ENCODE measurements around the gene CYBA. TPM values are rescaled to one million over a fixed set of nuclear protein-coding genes. Genes with fewer than 3 reads are reported as not detected.

The CYBA gene
- total and polyA plus RNA-seq, 2 donors = 200 to 208 TPM

- no peak for DNase-seq (ENCODE audit: low read depth in 6 of 9, low spot score in 9 of 9)
- 97% methylated on average over 29 of the region's 29 CpGs for WGBS
- peaks cover 77 to 81% of the 10 kb centered on the region in 2 donors for H3K36me3 ChIP-seq (ENCODE audit: control insufficient read depth in 2 of 2, insufficient read depth in 2 of 2, low read length in 1 of 2)
- H3K4me1 ChIP-seq (ENCODE audit: control insufficient read depth in 2 of 2, insufficient read depth in 2 of 2, low read length in 2 of 2) = peaks cover 0 to 3% of the 10 kb centered on the region in 2 donors
- H3K27me3 ChIP-seq (ENCODE audit: control insufficient read depth in 2 of 2, insufficient read depth in 1 of 2, low read length in 1 of 2) = no peaks in the 10 kb centered on the region
- peaks cover 0 to 1% of the 10 kb centered on the region in 2 donors for H3K9me3 ChIP-seq (ENCODE audit: control insufficient read depth in 2 of 2, insufficient read depth in 1 of 2, low read length in 1 of 2)
- no peak overlapping the region for H3K4me3 ChIP-seq (ENCODE audit: low read length in 2 of 2)
- no peak overlapping the region for H3K27ac ChIP-seq (ENCODE audit: low read depth in 1 of 2, low read length in 1 of 2)
Measured at GRCh38 chr16:88622866-88623265, 28.0 kb downstream of the CYBA start.

DNA sequence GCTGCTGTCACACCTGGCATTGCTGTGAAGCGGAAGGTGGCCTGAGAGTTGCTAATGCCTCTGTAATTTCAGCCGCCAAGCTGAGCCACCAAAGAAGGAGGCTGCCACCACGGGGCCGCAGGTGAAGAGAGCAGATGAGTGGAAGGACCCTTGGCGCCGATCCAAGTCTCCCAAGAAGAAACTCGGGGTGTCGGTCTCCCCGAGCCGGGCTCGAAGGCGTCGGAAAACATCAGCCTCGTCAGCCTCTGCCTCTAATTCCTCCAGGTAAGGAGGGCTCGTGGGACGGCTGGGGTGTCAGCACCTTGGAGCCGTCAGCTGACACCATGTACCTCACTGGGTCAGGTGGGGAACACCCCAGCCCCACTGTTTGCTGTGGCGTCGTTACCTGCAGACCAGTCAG, 28.7 kb downstream of the CYBA start:
- H3K36me3 ChIP-seq (ENCODE audit: control insufficient read depth in 2 of 2, insufficient read depth in 2 of 2, low read length in 1 of 2) = peaks cover 77 to 79% of the 10 kb centered on the region in 2 donors
- 98% methylated on average over 19 of the region's 19 CpGs for WGBS
- H3K27me3 ChIP-seq (ENCODE audit: control insufficient read depth in 2 of 2, insufficient read depth in 1 of 2, low read length in 1 of 2) = no peaks in the 10 kb centered on the region
- no peak overlapping the region for H3K27ac ChIP-seq (ENCODE audit: low read depth in 1 of 2, low read length in 1 of 2)
- DNase-seq (ENCODE audit: low read depth in 6 of 9, low spot score in 9 of 9) = no peak
- H3K4me3 ChIP-seq (ENCODE audit: low read length in 2 of 2) = no peak overlapping the region
- peaks cover 0 to 3% of the 10 kb centered on the region in 2 donors for H3K4me1 ChIP-seq (ENCODE audit: control insufficient read depth in 2 of 2, insufficient read depth in 2 of 2, low read length in 2 of 2)
- peaks cover 0 to 1% of the 10 kb centered on the region in 2 donors for H3K9me3 ChIP-seq (ENCODE audit: control insufficient read depth in 2 of 2, insufficient read depth in 1 of 2, low read length in 1 of 2)

DNA sequence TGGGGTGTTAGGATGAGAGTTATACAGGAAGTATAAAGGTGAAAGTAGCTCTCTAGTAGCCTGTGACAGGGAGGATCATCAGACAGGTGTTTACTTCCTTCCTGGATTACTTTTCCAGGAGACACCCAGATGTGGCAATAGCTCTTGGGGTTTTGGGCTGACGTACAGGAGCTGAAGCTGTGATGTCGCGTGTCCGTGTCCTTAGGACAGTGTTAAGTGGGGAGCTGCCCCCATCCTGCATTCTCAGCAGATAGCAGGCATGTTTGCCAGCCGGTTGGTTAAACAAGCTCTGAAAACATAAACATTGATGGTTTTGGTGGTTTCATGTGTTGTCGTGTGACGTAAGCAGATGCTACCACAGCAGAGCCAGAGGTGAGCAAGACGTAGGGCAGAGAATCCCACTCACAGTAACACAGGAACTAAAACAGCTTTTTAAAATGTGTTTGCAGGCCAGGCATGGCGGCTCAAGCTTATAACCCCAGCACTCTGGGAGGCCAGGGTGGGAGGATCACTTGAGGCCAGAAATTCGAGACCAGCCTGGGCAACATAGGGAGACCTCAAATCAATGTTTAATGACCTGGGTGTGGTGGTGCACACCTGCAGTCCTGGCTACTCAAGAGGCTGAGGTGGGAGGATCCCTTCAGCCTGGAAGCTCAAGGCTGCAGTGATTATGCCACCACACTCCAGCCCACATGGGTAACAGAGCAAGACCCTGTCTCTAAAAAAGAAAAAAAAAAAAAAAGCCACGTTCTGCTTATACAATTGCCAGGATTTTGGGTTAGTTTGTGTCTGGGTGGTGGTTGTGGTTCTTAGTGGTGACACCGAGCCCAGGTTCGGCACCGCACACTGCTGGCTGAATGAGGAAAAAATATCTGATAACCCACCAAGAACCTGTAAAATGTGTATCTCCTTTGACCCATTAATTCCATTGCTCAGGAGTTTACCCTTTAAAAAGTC, 30.7 kb downstream of the CYBA start:
- Histone ChIP-seq H3K27ac (ENCODE audit: low read depth in 1 of 2, low read length in 1 of 2) (peak overlapping the region in 1 of 2 donors; percentile 53), H3K36me3 (ENCODE audit: control insufficient read depth in 2 of 2, insufficient read depth in 2 of 2, low read length in 1 of 2) (peaks cover 77 to 84% of the 10 kb centered on the region in 2 donors), H3K27me3 (ENCODE audit: control insufficient read depth in 2 of 2, insufficient read depth in 1 of 2, low read length in 1 of 2) (no peaks in the 10 kb centered on the region), H3K4me3 (ENCODE audit: low read length in 2 of 2) (no peak overlapping the region), H3K9me3 (ENCODE audit: control insufficient read depth in 2 of 2, insufficient read depth in 1 of 2, low read length in 1 of 2) (peaks cover 0 to 1% of the 10 kb centered on the region in 2 donors), H3K4me1 (ENCODE audit: control insufficient read depth in 2 of 2, insufficient read depth in 2 of 2, low read length in 2 of 2) (peaks cover 0 to 6% of the 10 kb centered on the region in 2 donors)
- 94% methylated on average over 14 of the region's 14 CpGs for WGBS
- peak in 1 of 9 donors; percentile 47 for DNase-seq (ENCODE audit: low read depth in 6 of 9, low spot score in 9 of 9)

DNA sequence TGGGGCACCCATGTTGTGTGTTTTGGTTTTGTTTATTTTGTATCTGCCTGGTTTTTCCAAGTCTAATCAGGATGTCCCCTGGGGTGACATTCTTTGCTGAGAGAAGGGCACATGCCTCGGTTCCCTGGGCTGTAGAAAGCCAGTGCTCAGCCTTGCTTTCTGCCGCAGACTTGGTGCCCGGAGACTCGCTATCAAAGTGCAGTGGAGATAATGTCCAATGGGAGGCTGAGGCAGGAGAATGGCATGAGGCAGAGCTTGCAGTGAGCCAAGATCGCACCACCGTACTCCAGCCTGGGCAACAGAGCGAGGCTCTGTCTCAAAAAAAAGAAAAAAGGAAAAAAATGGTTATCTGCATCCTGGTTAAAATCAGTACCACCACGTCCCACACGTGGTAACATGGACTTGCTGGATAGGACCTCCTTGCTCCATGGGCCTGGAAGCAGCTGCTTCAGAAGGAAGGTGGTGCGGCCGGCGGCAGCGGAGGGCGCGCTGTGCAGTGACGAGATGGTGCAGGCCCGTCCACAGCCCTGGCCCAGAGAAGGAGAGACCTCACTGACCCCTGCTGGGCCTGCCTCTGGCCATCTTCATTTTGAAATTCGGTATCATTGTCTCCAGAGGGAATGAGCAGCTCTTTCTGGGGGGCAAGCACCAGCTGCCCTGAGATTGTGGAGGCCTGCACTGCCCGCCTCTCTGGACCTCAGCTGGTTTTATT, 31.7 kb downstream of the CYBA start:
- Histone ChIP-seq H3K4me1 (ENCODE audit: control insufficient read depth in 2 of 2, insufficient read depth in 2 of 2, low read length in 2 of 2) (peaks cover 0 to 6% of the 10 kb centered on the region in 2 donors), H3K36me3 (ENCODE audit: control insufficient read depth in 2 of 2, insufficient read depth in 2 of 2, low read length in 1 of 2) (peaks cover 73 to 82% of the 10 kb centered on the region in 2 donors), H3K27me3 (ENCODE audit: control insufficient read depth in 2 of 2, insufficient read depth in 1 of 2, low read length in 1 of 2) (no peaks in the 10 kb centered on the region), H3K27ac (ENCODE audit: low read depth in 1 of 2, low read length in 1 of 2) (peak overlapping the region in 1 of 2 donors; percentile 53), H3K9me3 (ENCODE audit: control insufficient read depth in 2 of 2, insufficient read depth in 1 of 2, low read length in 1 of 2) (no peaks in the 10 kb centered on the region), H3K4me3 (ENCODE audit: low read length in 2 of 2) (no peak overlapping the region)
- DNase-seq (ENCODE audit: low read depth in 6 of 9, low spot score in 9 of 9) = no peak
- whole genome bisulfite sequencing = 99% methylated on average over 19 of the region's 19 CpGs

DNA sequence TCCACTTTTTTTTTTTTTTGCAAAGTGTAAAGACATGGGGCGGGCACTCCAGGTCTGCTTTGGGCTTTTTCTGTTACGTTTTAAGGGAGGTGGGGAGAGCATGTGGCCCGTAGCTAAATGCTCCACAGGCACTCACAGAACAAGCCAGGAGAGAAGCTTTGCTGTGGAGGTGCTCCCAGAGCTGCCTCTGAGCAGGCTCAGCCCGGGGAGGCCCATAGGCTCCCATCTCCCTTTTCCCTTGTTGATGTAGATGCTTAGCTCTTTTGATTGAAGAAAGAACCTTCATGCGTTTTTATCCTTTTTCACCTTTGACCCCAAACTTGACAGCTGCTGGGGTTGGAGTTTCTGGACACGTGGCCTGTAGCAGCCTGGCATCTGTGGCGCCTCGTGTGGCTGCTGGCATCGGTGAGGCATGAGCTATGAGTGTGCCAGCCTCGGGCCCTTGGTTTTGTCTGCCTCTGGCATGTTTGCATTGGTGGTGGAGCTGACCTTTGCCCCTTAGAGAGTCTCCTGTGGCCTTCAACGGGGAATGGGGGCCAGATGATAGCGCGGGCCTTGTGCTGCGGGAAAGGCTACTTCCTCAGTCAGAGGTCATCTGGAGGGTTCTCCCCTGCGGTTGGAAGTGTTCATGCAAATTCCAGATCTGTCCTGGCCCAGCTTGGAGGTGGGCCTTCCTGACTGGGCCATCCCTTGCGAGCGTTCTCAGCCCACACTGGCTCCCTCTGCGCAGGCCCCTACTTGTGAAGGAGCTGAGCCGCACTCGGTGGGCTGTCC, 32.5 kb downstream of the CYBA start:
- WGBS = 98% methylated on average over 20 of the region's 20 CpGs
- no peaks in the 10 kb centered on the region for H3K9me3 ChIP-seq (ENCODE audit: control insufficient read depth in 2 of 2, insufficient read depth in 1 of 2, low read length in 1 of 2)
- H3K36me3 ChIP-seq (ENCODE audit: control insufficient read depth in 2 of 2, insufficient read depth in 2 of 2, low read length in 1 of 2) = peaks cover 73 to 80% of the 10 kb centered on the region in 2 donors
- H3K27ac ChIP-seq (ENCODE audit: low read depth in 1 of 2, low read length in 1 of 2) = no peak overlapping the region
- no peak for DNase-seq (ENCODE audit: low read depth in 6 of 9, low spot score in 9 of 9)
- peaks cover 0 to 6% of the 10 kb centered on the region in 2 donors for H3K4me1 ChIP-seq (ENCODE audit: control insufficient read depth in 2 of 2, insufficient read depth in 2 of 2, low read length in 2 of 2)
- H3K4me3 ChIP-seq (ENCODE audit: low read length in 2 of 2) = no peak overlapping the region
- no peaks in the 10 kb centered on the region for H3K27me3 ChIP-seq (ENCODE audit: control insufficient read depth in 2 of 2, insufficient read depth in 1 of 2, low read length in 1 of 2)

GRCh38 chr16:88617268-88618031, 33.4 kb downstream of the CYBA start:
- no peaks in the 10 kb centered on the region for H3K9me3 ChIP-seq (ENCODE audit: control insufficient read depth in 2 of 2, insufficient read depth in 1 of 2, low read length in 1 of 2)
- H3K27me3 ChIP-seq (ENCODE audit: control insufficient read depth in 2 of 2, insufficient read depth in 1 of 2, low read length in 1 of 2) = no peaks in the 10 kb centered on the region
- DNase-seq (ENCODE audit: low read depth in 6 of 9, low spot score in 9 of 9) = no peak
- H3K27ac ChIP-seq (ENCODE audit: low read depth in 1 of 2, low read length in 1 of 2) = no peak overlapping the region
- no peak overlapping the region for H3K4me3 ChIP-seq (ENCODE audit: low read length in 2 of 2)
- peaks cover 67 to 75% of the 10 kb centered on the region in 2 donors for H3K36me3 ChIP-seq (ENCODE audit: control insufficient read depth in 2 of 2, insufficient read depth in 2 of 2, low read length in 1 of 2)
- 98% methylated on average over 20 of the region's 20 CpGs for WGBS
- H3K4me1 ChIP-seq (ENCODE audit: control insufficient read depth in 2 of 2, insufficient read depth in 2 of 2, low read length in 2 of 2) = peaks cover 0 to 6% of the 10 kb centered on the region in 2 donors

DNA sequence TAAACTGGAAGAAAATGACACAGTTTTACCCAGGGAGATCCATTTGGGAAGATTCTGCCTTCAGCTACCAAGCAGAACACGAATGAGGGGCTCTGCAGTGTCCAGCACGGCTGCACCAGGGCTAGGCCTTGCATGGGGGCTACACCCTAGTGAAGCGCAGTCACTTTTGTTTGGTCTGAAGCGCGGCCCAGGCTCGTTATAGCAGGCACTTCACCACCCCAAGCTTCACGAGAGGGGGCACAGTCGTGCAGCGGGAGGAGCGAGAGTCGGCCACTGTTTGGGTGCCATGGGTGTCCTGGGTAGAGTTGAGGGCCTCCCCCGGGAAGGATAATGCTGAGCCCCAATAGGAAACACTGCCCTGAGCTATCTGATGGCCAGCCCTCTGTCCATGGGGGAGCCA, 34.1 kb downstream of the CYBA start:
- Histone ChIP-seq H3K27ac (ENCODE audit: low read depth in 1 of 2, low read length in 1 of 2) (no peak overlapping the region), H3K4me1 (ENCODE audit: control insufficient read depth in 2 of 2, insufficient read depth in 2 of 2, low read length in 2 of 2) (peaks cover 0 to 6% of the 10 kb centered on the region in 2 donors), H3K36me3 (ENCODE audit: control insufficient read depth in 2 of 2, insufficient read depth in 2 of 2, low read length in 1 of 2) (peaks cover 67 to 71% of the 10 kb centered on the region in 2 donors), H3K27me3 (ENCODE audit: control insufficient read depth in 2 of 2, insufficient read depth in 1 of 2, low read length in 1 of 2) (no peaks in the 10 kb centered on the region), H3K9me3 (ENCODE audit: control insufficient read depth in 2 of 2, insufficient read depth in 1 of 2, low read length in 1 of 2) (no peaks in the 10 kb centered on the region), H3K4me3 (ENCODE audit: low read length in 2 of 2) (no peak overlapping the region)
- 98% methylated on average over 12 of the region's 12 CpGs for WGBS
- DNase-seq (ENCODE audit: low read depth in 6 of 9, low spot score in 9 of 9) = no peak

- DNase-seq (ENCODE audit: low read depth in 6 of 9, low spot score in 9 of 9) = no peak
- peaks cover 0 to 6% of the 10 kb centered on the region in 2 donors for H3K4me1 ChIP-seq (ENCODE audit: control insufficient read depth in 2 of 2, insufficient read depth in 2 of 2, low read length in 2 of 2)
- H3K36me3 ChIP-seq (ENCODE audit: control insufficient read depth in 2 of 2, insufficient read depth in 2 of 2, low read length in 1 of 2) = peaks cover 68 to 74% of the 10 kb centered on the region in 2 donors
- WGBS = 96% methylated on average over 13 of the region's 13 CpGs
- no peak overlapping the region for H3K4me3 ChIP-seq (ENCODE audit: low read length in 2 of 2)
- H3K9me3 ChIP-seq (ENCODE audit: control insufficient read depth in 2 of 2, insufficient read depth in 1 of 2, low read length in 1 of 2) = no peaks in the 10 kb centered on the region
- no peaks in the 10 kb centered on the region for H3K27me3 ChIP-seq (ENCODE audit: control insufficient read depth in 2 of 2, insufficient read depth in 1 of 2, low read length in 1 of 2)
- H3K27ac ChIP-seq (ENCODE audit: low read depth in 1 of 2, low read length in 1 of 2) = no peak overlapping the region
Measured at GRCh38 chr16:88616320-88616719, 34.5 kb downstream of the CYBA start.
